ENCODE measurements around the gene CYTH4. TPM values are rescaled to one million over a fixed set of nuclear protein-coding genes. Genes with fewer than 3 reads are reported as not detected.

Gene CYTH4
- total and polyA plus RNA-seq, 2 of the 8 experiments (the other 6 are each of a cell fraction or from before 2014, with no cell fraction given), result 0.09 TPM; not detected in 1

GRCh38 chr22:37299969-37300509 is 17.7 kb downstream of the CYTH4 start:
- Histone ChIP-seq H4K5ac (ENCODE audit: insufficient read length, low read depth, low read length) (no peak overlapping the region), H4K8ac (ENCODE audit: extremely low read depth, insufficient read depth, low read length) (no peak overlapping the region), H2AK5ac (ENCODE audit: low read depth, low read length) (no peak overlapping the region), H3K79me1 (ENCODE audit: low read depth, low read length) (no peaks in the 10 kb centered on the region), H3K23ac (ENCODE audit: insufficient read length) (no peak overlapping the region), H3K9ac (replicated peaks in 1 of 4; ENCODE audit: extremely low read depth in 1 of 4, low read depth in 3 of 4, low read length in 3 of 4) (no peak overlapping the region), H3K23me2 (ENCODE audit: low read depth, low read length) (no peaks in the 10 kb centered on the region; the same call in 1 of the 2 replicates), H3K4me2 (ENCODE audit: insufficient read depth in 1 of 2, low read depth in 2 of 2, low read length in 2 of 2) (no peak overlapping the region), H4K91ac (replicated peaks; ENCODE audit: insufficient read length, low read length) (no peak overlapping the region), H3K4me3 (ENCODE audit: extremely low read depth in 1 of 4, insufficient read depth in 2 of 4, low read depth in 3 of 4, low read length in 4 of 4) (no peak overlapping the region), H3K79me2 (ENCODE audit: control insufficient read depth in 1 of 2, insufficient read depth in 2 of 2, low read length in 2 of 2) (no peaks in the 10 kb centered on the region), H3K14ac (ENCODE audit: insufficient read length) (no peak overlapping the region), H2BK120ac (replicated peaks; ENCODE audit: low read depth, low read length) (no peak overlapping the region), H2BK15ac (ENCODE audit: low read length) (no peak overlapping the region), H2BK20ac (ENCODE audit: low read length) (peak overlapping the region; percentile 21; the same call in 1 of the 2 replicates), H2BK12ac (ENCODE audit: low read depth, low read length) (no peak overlapping the region), H3K4me1 (replicated peaks in 1 of 4; ENCODE audit: control insufficient read depth in 3 of 4, insufficient read depth in 4 of 4, low read length in 3 of 4) (peaks cover 3 to 20% (median 9%) of the 10 kb centered on the region in 4 experiments; a peak in 6 of 7 replicates), H2BK5ac (ENCODE audit: low read depth, low read length) (no peak overlapping the region), H3K27ac (ENCODE audit: low read depth, low read length) (no peak overlapping the region), H3K9me3 (ENCODE audit: insufficient read depth in 2 of 2, low read depth in 1 of 2, low read length in 1 of 2) (no peaks in the 10 kb centered on the region), H4K20me1 (replicated peaks in 1 of 2; ENCODE audit: control insufficient read depth in 1 of 2, insufficient read depth in 2 of 2, low read length in 2 of 2) (no peaks in the 10 kb centered on the region), H3K18ac (ENCODE audit: extremely low read depth, low read length) (no peak overlapping the region; the same call in 1 of the 2 replicates), H3K56ac (replicated peaks; ENCODE audit: insufficient read length, low read depth, low read length) (no peak overlapping the region), H2AFZ (ENCODE audit: low read length) (no peak overlapping the region), H3K27me3 (replicated peaks in 1 of 4; ENCODE audit: control insufficient read depth in 3 of 4, extremely low read depth in 1 of 4, insufficient read depth in 3 of 4, low read length in 3 of 4) (peaks cover 0 to 13% (median 3%) of the 10 kb centered on the region in 4 experiments; a peak in 3 of 7 replicates), H3K4ac (replicated peaks; ENCODE audit: insufficient read length, low read depth, low read length) (no peak overlapping the region), H3K36me3 (ENCODE audit: control insufficient read depth in 2 of 4, insufficient read depth in 4 of 4, low read length in 3 of 4) (no peaks in the 10 kb centered on the region)
- CTCF ChIA-PET (ENCODE audit: partially characterized antibody), result interaction anchor here (0.6 to 3.0 kb wide), 9 partner anchors 14 to 172 kb away, joined by 3 to 11 read pairs (median 4); no protein-coding TSS in a partner anchor
- TF ChIP-seq KDM1A (IDR thresholded peaks at IDR 0.05; ENCODE audit: borderline replicate concordance, low read length), result no peak
- no peak for TF ChIP-seq USF2 (IDR thresholded peaks at IDR 0.05; ENCODE audit: low read length)
- no peak for TF ChIP-seq ASH2L (IDR thresholded peaks at IDR 0.05; ENCODE audit: low read length)
- no peak for TF ChIP-seq SP1 (IDR thresholded peaks at IDR 0.05; ENCODE audit: low read depth, low read length)
- no peak for TF ChIP-seq ZNF274 (IDR thresholded peaks at IDR 0.05; ENCODE audit: borderline replicate concordance, extremely low read depth, low read length)
- TF ChIP-seq MAFK (IDR thresholded peaks at IDR 0.05; ENCODE audit: low read depth, low read length), result no peak
- TF ChIP-seq, protein P1, sequence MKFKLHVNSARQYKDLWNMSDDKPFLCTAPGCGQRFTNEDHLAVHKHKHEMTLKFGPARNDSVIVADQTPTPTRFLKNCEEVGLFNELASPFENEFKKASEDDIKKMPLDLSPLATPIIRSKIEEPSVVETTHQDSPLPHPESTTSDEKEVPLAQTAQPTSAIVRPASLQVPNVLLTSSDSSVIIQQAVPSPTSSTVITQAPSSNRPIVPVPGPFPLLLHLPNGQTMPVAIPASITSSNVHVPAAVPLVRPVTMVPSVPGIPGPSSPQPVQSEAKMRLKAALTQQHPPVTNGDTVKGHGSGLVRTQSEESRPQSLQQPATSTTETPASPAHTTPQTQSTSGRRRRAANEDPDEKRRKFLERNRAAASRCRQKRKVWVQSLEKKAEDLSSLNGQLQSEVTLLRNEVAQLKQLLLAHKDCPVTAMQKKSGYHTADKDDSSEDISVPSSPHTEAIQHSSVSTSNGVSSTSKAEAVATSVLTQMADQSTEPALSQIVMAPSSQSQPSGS (IDR thresholded peaks at IDR 0.05; ENCODE audit: low read length), result no peak
- POLR2A ChIA-PET (ENCODE audit: partially characterized antibody), result interaction anchor here (0.5 kb wide), 1 partner anchor 420 kb away, joined by 4 read pairs; no protein-coding TSS in a partner anchor
- WGBS, 2 experiments (ENCODE audit: extremely low coverage in 1 of 2, insufficient coverage in 1 of 2, insufficient read length in 1 of 2, insufficient replicate concordance in 2 of 2, low coverage in 1 of 2, low lambda C conversion rate in 2 of 2, missing lambda C conversion rate in 1 of 2), result 91% methylated on average over 4 of the region's 4 CpGs; no CpG with 5 or more reads in 1 of the 2 experiments
- FAIRE-seq (no peak), DNase-seq (ENCODE audit: low read depth in 1 of 2, low spot score in 2 of 2) (no peak)

Data from H1 (cell line).